ENCODE measurements around the gene EDN2. TPM values are rescaled to one million over a fixed set of nuclear protein-coding genes. Genes with fewer than 3 reads are reported as not detected.

EDN2 gene
- total and polyA plus RNA-seq, 7 donors: 0.57 to 4.8 (median 1.5) TPM; not detected in 3

- intact Hi-C loops (cut with DNase I): no loop called here
- Histone ChIP-seq H3K4me3 (no peak overlapping the region), H3K27ac (no peak overlapping the region), H3K9me3 (no peaks in the 10 kb centered on the region), H3K4me1 (peaks cover 0 to 18% (median 7%) of the 10 kb centered on the region in 4 donors), H3K36me3 (no peaks in the 10 kb centered on the region), H3K27me3 (no peaks in the 10 kb centered on the region)
- no peak for DNase-seq
- WGBS, 2 donors: 84 to 95% methylated on average over 1 of the region's 1 CpG
- TF ChIP-seq EP300 (IDR thresholded peaks at IDR 0.05): no peak
- no peak for TF ChIP-seq POLR2A (IDR thresholded peaks at IDR 0.05)
- TF ChIP-seq POLR2AphosphoS5 (IDR thresholded peaks at IDR 0.05): peak in 2 of 4 donors; percentile 31 to 37
Measured at GRCh38 chr1:41465741-41466140, 18.7 kb downstream of the EDN2 start.

GRCh38 chr1:41464885-41465284 is 19.6 kb downstream of the EDN2 start:
- 89 to 92% methylated on average over 7 of the region's 7 CpGs for WGBS, 2 donors
- H3K4me3 ChIP-seq: no peak overlapping the region
- TF ChIP-seq CTCF (IDR thresholded peaks at IDR 0.05): no peak
- no peak for TF ChIP-seq EP300 (IDR thresholded peaks at IDR 0.05)
- TF ChIP-seq POLR2AphosphoS5 (IDR thresholded peaks at IDR 0.05): no peak
- no peaks in the 10 kb centered on the region for H3K36me3 ChIP-seq
- no peaks in the 10 kb centered on the region for H3K27me3 ChIP-seq
- H3K9me3 ChIP-seq: no peaks in the 10 kb centered on the region
- no peak overlapping the region for H3K27ac ChIP-seq
- DNase-seq: no peak
- peaks cover 0 to 18% (median 7%) of the 10 kb centered on the region in 4 donors for H3K4me1 ChIP-seq
- intact Hi-C loops (cut with DNase I): no loop called here

- DNase-seq: no peak
- H3K27me3 ChIP-seq: no peaks in the 10 kb centered on the region
- no peak for TF ChIP-seq EP300 (IDR thresholded peaks at IDR 0.05)
- no peak for TF ChIP-seq POLR2A (IDR thresholded peaks at IDR 0.05)
- no peak for TF ChIP-seq CTCF (IDR thresholded peaks at IDR 0.05)
- no peak for TF ChIP-seq POLR2AphosphoS5 (IDR thresholded peaks at IDR 0.05)
- H3K4me1 ChIP-seq: peaks cover 0 to 18% (median 7%) of the 10 kb centered on the region in 4 donors
- intact Hi-C loops (cut with DNase I): no loop called here
- no peak overlapping the region for H3K4me3 ChIP-seq
- no peaks in the 10 kb centered on the region for H3K36me3 ChIP-seq
- H3K27ac ChIP-seq: no peak overlapping the region
- no peaks in the 10 kb centered on the region for H3K9me3 ChIP-seq
- 89 to 94% methylated on average over 2 of the region's 2 CpGs for WGBS, 2 donors
Measured at GRCh38 chr1:41463516-41463915, 21.0 kb downstream of the EDN2 start.

GRCh38 chr1:41462680-41463004 is 21.8 kb downstream of the EDN2 start:
- H3K4me1 ChIP-seq: peaks cover 0 to 18% (median 8%) of the 10 kb centered on the region in 4 donors
- no peaks in the 10 kb centered on the region for H3K27me3 ChIP-seq
- intact Hi-C loops (cut with DNase I): no loop called here
- no peak overlapping the region for H3K27ac ChIP-seq
- H3K9me3 ChIP-seq: no peaks in the 10 kb centered on the region
- WGBS, 2 donors: 82 to 94% methylated on average over 2 of the region's 2 CpGs
- no peak for TF ChIP-seq EP300 (IDR thresholded peaks at IDR 0.05)
- TF ChIP-seq POLR2AphosphoS5 (IDR thresholded peaks at IDR 0.05): no peak
- no peak for TF ChIP-seq POLR2A (IDR thresholded peaks at IDR 0.05)
- TF ChIP-seq CTCF (IDR thresholded peaks at IDR 0.05): no peak
- no peak overlapping the region for H3K4me3 ChIP-seq
- no peaks in the 10 kb centered on the region for H3K36me3 ChIP-seq
- DNase-seq: no peak

- no peak for DNase-seq
- H3K27ac ChIP-seq: no peak overlapping the region
- no peaks in the 10 kb centered on the region for H3K36me3 ChIP-seq
- no peak overlapping the region for H3K4me3 ChIP-seq
- peaks cover 0 to 22% (median 14%) of the 10 kb centered on the region in 4 donors for H3K4me1 ChIP-seq
- intact Hi-C loops (cut with DNase I): no loop called here
- TF ChIP-seq POLR2AphosphoS5 (IDR thresholded peaks at IDR 0.05): no peak
- no peak for TF ChIP-seq POLR2A (IDR thresholded peaks at IDR 0.05)
- TF ChIP-seq EP300 (IDR thresholded peaks at IDR 0.05): no peak
- TF ChIP-seq CTCF (IDR thresholded peaks at IDR 0.05): no peak
- WGBS, 2 donors: 23 to 67% methylated on average over 4 of the region's 4 CpGs
- H3K9me3 ChIP-seq: no peaks in the 10 kb centered on the region
- no peaks in the 10 kb centered on the region for H3K27me3 ChIP-seq
Measured at GRCh38 chr1:41461790-41462679, 22.4 kb downstream of the EDN2 start.
